ENCODE measurements around the gene UNC5B. TPM values are rescaled to one million over a fixed set of nuclear protein-coding genes. Genes with fewer than 3 reads are reported as not detected.
A peak's percentile ranks its signal among the peaks of the same experiment; 100 is the strongest.

The UNC5B gene
- polyA plus RNA-seq, 3 donors: 0.04 to 0.72 TPM; not detected in 1

DNA sequence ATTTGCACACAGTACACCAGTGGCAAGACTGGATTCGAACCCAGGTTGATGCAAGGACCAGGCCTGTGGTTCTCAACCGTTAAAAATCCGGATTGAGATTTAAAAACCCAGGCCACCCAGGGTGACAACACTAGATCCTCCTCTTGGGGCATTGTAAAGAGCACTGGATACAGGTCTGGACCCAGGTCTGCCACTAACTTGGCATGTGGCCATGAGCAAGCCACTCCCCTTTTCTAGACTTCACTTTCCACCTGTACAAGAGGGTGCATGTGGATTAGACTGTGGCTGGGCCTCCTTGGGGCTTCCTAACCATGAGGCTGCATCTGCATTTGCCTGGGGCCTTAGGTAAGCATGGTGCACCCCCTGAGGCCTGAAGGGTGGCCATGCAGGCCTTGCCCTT lies 85.0 kb downstream of the UNC5B start:
- peak overlapping the region in 1 of 7 donors; percentile 66 for H3K27ac Mint-ChIP-seq
- H2AFZ ChIP-seq (ENCODE audit: insufficient read depth, low read depth, low read length, poor library complexity, severe bottlenecking): no peak overlapping the region
- WGBS (ENCODE audit: insufficient coverage): 90% methylated on average over 2 of the region's 3 CpGs

DNA sequence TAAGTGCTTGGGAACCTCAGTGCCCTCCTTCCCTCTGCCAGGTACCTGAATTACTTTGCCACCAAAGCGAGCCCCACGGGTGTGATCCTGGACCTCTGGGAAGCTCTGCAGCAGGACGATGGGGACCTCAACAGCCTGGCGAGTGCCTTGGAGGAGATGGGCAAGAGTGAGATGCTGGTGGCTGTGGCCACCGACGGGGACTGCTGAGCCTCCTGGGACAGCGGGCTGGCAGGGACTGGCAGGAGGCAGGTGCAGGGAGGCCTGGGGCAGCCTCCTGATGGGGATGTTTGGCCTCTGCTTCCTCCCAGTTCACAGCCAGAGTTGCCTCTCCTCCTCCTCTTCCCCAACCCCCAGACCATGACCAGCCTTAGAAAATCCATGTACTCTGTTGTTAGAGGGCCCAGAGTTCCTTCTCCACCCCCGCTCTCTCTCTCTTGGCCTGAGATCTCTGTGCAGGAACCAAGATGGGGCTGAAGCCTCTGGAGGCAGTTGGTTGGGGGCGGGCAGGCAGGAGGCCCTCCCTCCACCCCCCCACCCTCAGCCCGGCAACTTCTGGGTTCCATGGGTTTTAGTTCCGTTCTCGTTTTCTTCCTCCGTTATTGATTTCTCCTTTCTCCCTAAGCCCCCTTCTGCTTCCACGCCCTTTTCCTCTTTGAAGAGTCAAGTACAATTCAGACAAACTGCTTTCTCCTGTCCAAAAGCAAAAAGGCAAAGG lies 86.9 kb downstream of the UNC5B start:
- WGBS (ENCODE audit: insufficient coverage): 29% methylated on average over 8 of the region's 14 CpGs
- DNase-seq: peak; percentile 18 to 45 (median 25)
- Histone ChIP-seq H3K4me3 (replicated peaks in 1 of 3; ENCODE audit: low read depth in 2 of 3, low read length in 3 of 3) (peak overlapping the region in 1 of 3 experiments; percentile 62), H3K27ac (ENCODE audit: low read depth in 1 of 2, low read length in 2 of 2) (peak overlapping the region in 1 of 2 donors; percentile 62), H3K9me3 (replicated peaks in 1 of 2; ENCODE audit: control insufficient read depth in 1 of 2, insufficient read depth in 1 of 2, low read length in 2 of 2) (no peaks in the 10 kb centered on the region), H3K79me2 (ENCODE audit: insufficient read depth, low read length) (no peaks in the 10 kb centered on the region), H3K9ac (ENCODE audit: insufficient read depth, low read length, poor library complexity, severe bottlenecking) (peak overlapping the region; percentile 19), H3K27me3 (ENCODE audit: control insufficient read depth in 2 of 2, insufficient read depth in 2 of 2, low read length in 2 of 2) (no peaks in the 10 kb centered on the region), H4K20me1 (ENCODE audit: insufficient read depth, low read length) (no peaks in the 10 kb centered on the region), H2AFZ (ENCODE audit: insufficient read depth, low read depth, low read length, poor library complexity, severe bottlenecking) (peak overlapping the region; percentile 62), H3K4me2 (replicated peaks; ENCODE audit: extremely low read depth, low read length, poor library complexity, severe bottlenecking) (peak overlapping the region; percentile 56), H3K36me3 (replicated peaks in 1 of 2; ENCODE audit: control insufficient read depth in 1 of 2, insufficient read depth in 2 of 2, low read length in 2 of 2) (no peaks in the 10 kb centered on the region), H3K4me1 (ENCODE audit: control insufficient read depth in 1 of 2, insufficient read depth in 2 of 2, low read length in 2 of 2) (peaks cover 12 to 18% of the 10 kb centered on the region in 2 donors)
- intact Hi-C loops (cut with micrococcal nuclease): no loop called here
- Mint-ChIP-seq H3K27me3 (ENCODE audit: low read depth in 3 of 3) (peaks cover 0 to 4% (median 3%) of the 10 kb centered on the region in 3 donors), H3K36me3 (no peaks in the 10 kb centered on the region), H3K27ac (peak overlapping the region in 6 of 7 donors; percentile 40 to 82 (median 64)), H3K4me3 (peak overlapping the region; percentile 69 to 77), H3K9me3 (no peaks in the 10 kb centered on the region), H3K4me1 (peaks cover 35% of the 10 kb centered on the region)
- TF ChIP-seq, protein P1, sequence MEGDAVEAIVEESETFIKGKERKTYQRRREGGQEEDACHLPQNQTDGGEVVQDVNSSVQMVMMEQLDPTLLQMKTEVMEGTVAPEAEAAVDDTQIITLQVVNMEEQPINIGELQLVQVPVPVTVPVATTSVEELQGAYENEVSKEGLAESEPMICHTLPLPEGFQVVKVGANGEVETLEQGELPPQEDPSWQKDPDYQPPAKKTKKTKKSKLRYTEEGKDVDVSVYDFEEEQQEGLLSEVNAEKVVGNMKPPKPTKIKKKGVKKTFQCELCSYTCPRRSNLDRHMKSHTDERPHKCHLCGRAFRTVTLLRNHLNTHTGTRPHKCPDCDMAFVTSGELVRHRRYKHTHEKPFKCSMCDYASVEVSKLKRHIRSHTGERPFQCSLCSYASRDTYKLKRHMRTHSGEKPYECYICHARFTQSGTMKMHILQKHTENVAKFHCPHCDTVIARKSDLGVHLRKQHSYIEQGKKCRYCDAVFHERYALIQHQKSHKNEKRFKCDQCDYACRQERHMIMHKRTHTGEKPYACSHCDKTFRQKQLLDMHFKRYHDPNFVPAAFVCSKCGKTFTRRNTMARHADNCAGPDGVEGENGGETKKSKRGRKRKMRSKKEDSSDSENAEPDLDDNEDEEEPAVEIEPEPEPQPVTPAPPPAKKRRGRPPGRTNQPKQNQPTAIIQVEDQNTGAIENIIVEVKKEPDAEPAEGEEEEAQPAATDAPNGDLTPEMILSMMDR (IDR thresholded peaks at IDR 0.05): no peak

More for the DNA sequence above, 85.0 kb downstream of the UNC5B start:
- peaks cover 0 to 3% (median 3%) of the 10 kb centered on the region in 3 donors for H3K27me3 Mint-ChIP-seq (ENCODE audit: low read depth in 3 of 3)
- Histone ChIP-seq H3K27me3 (ENCODE audit: control insufficient read depth in 2 of 2, insufficient read depth in 2 of 2, low read length in 2 of 2) (no peaks in the 10 kb centered on the region), H4K20me1 (ENCODE audit: insufficient read depth, low read length) (no peaks in the 10 kb centered on the region), H3K9ac (ENCODE audit: insufficient read depth, low read length, poor library complexity, severe bottlenecking) (no peak overlapping the region), H3K9me3 (replicated peaks in 1 of 2; ENCODE audit: control insufficient read depth in 1 of 2, insufficient read depth in 1 of 2, low read length in 2 of 2) (no peaks in the 10 kb centered on the region), H3K4me3 (replicated peaks in 1 of 3; ENCODE audit: low read depth in 2 of 3, low read length in 3 of 3) (no peak overlapping the region), H3K4me1 (ENCODE audit: control insufficient read depth in 1 of 2, insufficient read depth in 2 of 2, low read length in 2 of 2) (peaks cover 12 to 14% of the 10 kb centered on the region in 2 donors), H3K27ac (ENCODE audit: low read depth in 1 of 2, low read length in 2 of 2) (no peak overlapping the region), H3K4me2 (replicated peaks; ENCODE audit: extremely low read depth, low read length, poor library complexity, severe bottlenecking) (no peak overlapping the region), H3K36me3 (replicated peaks in 1 of 2; ENCODE audit: control insufficient read depth in 1 of 2, insufficient read depth in 2 of 2, low read length in 2 of 2) (no peaks in the 10 kb centered on the region), H3K79me2 (ENCODE audit: insufficient read depth, low read length) (no peaks in the 10 kb centered on the region)
- H3K4me1 Mint-ChIP-seq: peaks cover 25% of the 10 kb centered on the region
- intact Hi-C loops (cut with micrococcal nuclease): no loop called here
- H3K9me3 Mint-ChIP-seq: no peaks in the 10 kb centered on the region
- TF ChIP-seq, protein P1 (IDR thresholded peaks at IDR 0.05): no peak
- DNase-seq: no peak
- H3K36me3 Mint-ChIP-seq: no peaks in the 10 kb centered on the region
- H3K4me3 Mint-ChIP-seq: no peak overlapping the region

Measured in CD14-positive monocyte (primary cell).